Inferior parietal cortex (tissue), 1 donor: ENCODE measurements around the gene PMP22.
"Not testable (repeated sequence)": the region's sequence is repeated elsewhere in the genome, so short reads cannot be mapped to it uniquely, and the experiment has no call there.

Source experiments
- DNase-seq: peaks from one replicate; pipeline ENCODE4 v3.0.0-alpha.2; 2016; ENCODE audit errors: extremely low spot score

The PMP22 gene

GRCh38 chr17:15255713-15256454 is 9.2 kb downstream of the PMP22 start:
- DNase-seq: no peak

DNA sequence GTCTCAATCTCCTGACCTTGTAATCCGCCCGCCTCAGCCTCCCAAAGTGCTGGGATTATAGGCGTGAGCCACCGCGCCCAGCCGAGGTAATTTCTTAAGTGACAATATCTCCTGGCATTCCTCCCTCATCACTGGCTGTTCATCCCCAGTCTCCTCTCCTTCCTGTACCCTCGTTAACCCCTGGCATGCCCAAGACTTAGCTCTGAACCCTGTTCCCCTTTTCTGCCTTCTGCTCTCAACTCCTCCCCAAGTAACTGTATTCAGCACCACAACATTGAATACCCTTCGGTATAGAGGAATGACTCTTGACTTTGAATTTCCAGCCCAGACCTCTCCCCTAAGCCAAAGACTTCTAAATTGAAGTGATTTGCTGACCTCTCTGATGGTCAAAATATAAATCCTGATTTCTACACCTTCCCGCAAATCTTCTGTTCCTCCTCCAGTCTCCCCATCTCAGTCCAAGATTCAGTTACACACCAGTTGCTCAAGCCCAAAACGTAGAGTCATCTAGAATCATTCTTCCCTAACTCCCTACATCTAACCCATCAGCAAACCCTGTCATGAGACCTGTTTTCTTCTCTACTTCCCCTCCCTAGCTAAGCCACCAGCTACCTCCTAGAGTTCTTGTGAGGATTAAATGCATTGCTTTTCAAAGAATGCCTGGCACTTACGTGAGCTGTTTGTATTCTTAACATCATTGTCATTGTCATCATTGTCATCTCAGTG is 14.8 kb downstream of the PMP22 start:
- no peak for DNase-seq

DNA sequence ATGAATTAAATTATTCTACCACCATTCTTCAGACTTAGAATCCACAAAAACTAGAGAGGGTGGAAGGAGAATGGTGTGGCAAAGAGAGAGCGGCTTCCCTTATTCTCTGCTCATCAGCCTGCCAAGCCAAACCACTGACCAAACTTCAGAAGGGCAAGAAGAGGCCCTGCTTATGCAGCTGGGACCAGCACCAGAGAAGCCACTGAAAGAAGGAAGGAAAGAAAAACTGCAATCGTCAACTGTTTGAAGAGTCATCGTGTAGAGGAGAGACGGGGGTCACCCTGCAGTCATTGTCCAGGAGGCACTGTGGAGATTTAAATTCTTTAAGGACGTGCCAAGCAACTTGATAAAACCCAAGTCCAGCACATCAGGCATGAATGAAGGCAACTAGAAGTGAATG is 15.6 kb downstream of the PMP22 start:
- DNase-seq: no peak

- no peak for DNase-seq
Observed at GRCh38 chr17:15247891-15248529, 17.1 kb downstream of the PMP22 start.

GRCh38 chr17:15245054-15245453 is 20.1 kb downstream of the PMP22 start:
- DNase-seq: no peak

GRCh38 chr17:15240644-15241043 is 24.5 kb downstream of the PMP22 start:
- no peak for DNase-seq

DNA sequence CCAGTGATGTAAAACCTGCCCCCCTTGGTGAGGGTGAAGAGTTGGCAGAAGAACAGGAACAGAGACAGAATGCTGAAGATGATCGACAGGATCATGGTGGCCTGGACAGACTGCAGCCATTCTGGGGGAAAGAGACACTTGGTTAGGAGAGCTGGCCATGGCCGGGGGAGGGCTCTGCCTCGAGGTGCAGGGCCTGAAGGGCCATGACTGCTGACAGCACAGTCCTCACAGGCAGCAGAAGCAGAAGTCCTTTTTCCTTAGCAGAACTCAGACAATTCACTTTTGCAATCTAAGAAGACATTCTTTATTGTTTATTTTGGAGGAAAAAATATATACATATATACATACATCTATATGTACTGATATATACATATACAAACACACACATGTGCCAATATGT is 25.6 kb downstream of the PMP22 start:
- DNase-seq: no peak

DNA sequence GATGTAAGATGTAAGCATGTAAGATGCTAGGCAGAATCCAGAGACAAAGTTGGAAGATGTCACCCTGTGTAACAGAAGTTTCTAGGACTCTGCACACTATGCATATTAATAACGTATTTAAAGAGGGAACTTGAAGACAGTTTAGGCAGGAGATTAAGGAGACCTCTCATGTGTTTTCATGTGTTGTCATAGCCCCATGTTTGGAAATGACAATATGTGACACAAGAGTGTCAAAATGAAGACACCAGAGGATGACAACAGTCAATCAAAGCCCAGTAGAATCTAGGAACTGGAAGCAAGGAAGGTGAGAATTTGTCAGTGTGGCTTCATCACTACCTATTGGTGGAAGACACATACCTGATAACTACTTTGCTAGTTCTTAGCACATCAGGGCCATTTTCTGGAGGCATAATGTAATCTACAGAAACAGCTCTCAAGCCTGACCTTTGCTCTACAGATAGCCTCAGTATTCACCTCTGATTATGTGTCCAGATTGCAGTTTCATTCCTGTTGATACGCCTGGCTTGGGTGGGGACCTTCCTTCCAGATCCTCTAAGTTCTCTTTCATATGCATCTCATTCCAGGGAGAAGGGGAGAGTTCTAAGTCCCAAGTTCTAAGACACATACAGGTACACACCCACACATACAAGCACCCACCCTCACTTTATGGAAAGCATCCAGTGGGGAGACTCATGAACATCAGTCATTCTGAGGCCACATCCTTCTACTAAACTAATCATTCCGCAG is 26.3 kb downstream of the PMP22 start:
- no peak for DNase-seq

DNA sequence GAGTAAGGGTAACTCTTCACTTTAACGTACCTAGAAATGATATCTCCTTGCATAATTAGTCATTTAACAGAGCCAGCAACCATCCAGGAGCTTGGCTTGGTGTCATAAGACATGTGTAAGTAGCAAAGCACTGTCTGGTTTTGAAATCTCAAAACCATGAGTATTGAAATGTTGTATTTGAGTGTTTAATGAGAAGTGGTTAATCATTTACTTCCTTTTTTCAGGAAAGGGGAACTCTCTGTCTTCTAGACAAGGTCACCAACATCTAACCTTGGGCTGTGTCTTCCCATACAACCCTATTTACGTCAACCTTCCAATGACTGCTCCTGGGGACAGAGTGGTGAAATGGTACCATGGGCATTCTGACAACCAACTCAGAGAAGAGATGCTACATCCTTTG is 27.1 kb downstream of the PMP22 start:
- DNase-seq: no peak

DNA sequence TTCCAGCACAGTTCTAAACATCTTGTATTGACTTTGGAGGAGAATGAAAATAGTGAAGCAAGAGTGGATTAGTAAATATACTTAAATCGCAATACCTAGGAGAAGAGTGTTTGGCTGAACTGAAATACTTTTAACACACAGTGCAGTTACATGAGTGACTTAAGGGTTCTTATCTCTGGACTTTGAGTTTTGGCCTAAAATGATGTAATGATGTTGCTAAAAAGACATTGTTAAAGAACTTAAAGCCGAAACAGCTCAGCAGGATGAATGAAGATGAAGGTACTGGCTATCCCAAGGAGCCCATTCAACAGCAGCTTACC is 28.1 kb downstream of the PMP22 start:
- no peak for DNase-seq

GRCh38 chr17:15236281-15237105 is 28.6 kb downstream of the PMP22 start:
- no peak for DNase-seq

- no peak for DNase-seq
Observed at GRCh38 chr17:15233971-15234370, 31.2 kb downstream of the PMP22 start.

- DNase-seq: peak; percentile 39
Observed at GRCh38 chr17:15233022-15233805, 31.9 kb downstream of the PMP22 start.

DNA sequence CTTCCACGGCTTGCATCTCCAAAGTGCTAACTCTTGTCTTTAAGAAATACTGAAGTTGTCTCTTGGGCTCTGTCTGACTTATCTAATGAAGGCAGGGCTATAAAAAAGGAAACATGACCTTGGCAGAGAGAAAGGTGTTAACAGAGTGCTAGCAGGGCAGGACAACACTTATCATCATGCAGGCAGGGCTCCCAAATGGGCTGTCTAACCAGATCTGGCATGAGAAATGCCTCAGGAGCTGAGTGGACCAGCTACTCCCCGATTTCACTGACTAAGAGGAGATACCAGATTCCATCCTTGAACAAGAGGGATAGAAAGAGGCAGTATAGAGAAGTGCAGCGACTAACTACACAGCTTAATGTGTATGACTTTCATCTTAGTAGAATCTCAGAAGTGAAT is 32.6 kb downstream of the PMP22 start:
- DNase-seq: no peak

DNA sequence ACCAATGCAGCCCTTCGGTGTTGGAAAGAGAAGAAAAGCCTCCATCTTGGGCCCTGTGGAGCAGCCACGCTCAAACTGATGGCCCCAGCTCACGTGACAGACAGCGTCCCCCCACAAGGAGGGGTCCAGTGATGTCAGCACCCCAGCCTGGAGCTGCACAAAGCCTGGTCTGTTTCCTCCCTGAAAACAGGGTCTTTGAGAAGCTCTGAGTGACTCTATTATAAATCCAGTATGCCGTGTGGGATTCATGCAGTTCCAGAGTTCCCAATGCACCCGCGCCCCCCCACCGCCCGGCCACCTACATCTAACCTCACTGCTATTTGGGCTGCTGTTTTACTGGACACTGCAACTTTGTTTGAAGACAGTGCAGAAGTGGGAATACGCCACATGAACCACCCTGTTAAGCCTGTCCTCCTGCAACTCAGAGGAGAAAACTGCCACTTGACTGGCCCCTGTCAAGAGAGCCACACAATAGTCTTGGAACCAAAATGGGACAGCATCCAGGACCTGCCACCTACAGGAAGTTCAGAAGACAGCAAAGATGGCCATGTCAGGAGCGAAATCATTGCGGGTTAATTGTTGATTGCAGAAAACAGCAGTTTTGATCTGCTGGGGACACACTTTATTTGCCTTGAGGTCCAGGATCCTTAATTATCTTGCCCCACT is 33.1 kb downstream of the PMP22 start:
- DNase-seq: peak; percentile 85

DNA sequence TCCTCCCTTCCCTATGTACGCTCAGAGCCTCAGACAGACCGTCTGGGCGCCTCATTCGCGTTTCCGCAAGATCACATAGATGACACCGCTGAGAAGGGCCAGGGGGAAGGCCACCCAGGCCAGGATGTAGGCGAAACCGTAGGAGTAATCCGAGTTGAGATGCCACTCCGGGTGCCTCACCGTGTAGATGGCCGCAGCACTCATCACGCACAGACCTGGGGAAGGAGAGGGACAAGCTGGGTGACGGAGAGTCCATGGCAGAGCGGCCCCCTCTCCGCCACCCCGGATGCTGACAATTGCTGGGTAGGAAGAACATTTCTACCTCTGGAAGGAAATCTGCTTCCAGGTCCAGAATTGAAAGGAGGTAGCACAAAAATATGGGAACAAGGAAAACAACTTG is 34.3 kb downstream of the PMP22 start:
- no peak for DNase-seq

GRCh38 chr17:15221827-15222226 is 43.3 kb downstream of the PMP22 start:
- not testable (repeated sequence) for DNase-seq

- DNase-seq: no peak
Observed at GRCh38 chr17:15220785-15221184, 44.3 kb downstream of the PMP22 start.

DNA sequence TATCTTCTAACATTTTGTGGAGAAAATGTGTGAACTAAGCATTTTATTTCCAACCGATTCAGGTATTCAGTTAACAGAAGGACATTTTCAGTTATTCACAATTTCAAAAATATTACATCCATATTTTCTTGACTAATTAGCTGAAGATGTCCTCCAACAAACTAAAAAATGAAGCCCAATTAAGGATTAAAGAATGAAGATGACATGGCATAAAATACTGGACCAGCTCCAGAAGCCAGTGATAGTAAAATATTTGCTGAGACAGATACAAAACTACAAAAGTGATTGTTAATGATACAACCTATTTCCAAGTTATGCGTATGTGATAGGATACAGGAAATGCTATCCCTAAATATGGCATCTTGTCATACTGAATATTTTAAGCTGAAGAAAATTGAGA is 48.6 kb downstream of the PMP22 start:
- no peak for DNase-seq
